PC-3 (cell line): ENCODE results near the gene HUNK. TPM values are rescaled to one million over a fixed set of nuclear protein-coding genes. Genes with fewer than 3 reads are reported as not detected.

Source experiments
- ATAC-seq: fragments of 200-7000 bp; cut with Tn5 transposase; 2 replicates; pipeline ENCODE4 v1.9.1; 2020; ENCODE audit warnings: mild to moderate bottlenecking, moderate library complexity
- BruUV-seq: library from RNA; stranded (reverse); fragments of 400-500 nt; replicated peaks from 2 replicates; lab custom pipeline; 2021; lab: Mats Ljungman, UMichigan
- CTCF ChIA-PET: fragments of 300-600 bp; sonication (Branson Sonifier 250); formaldehyde crosslinking; loops from one replicate; lab custom pipeline; 2022; ENCODE audit warnings: antibody characterized with exemption; lab: Charles Lee
- POLR2A ChIA-PET: fragments of 300-600 bp; sonication (Branson Sonifier 250); formaldehyde crosslinking; loops from one replicate; lab custom pipeline; 2022; ENCODE audit warnings: antibody characterized with exemption; ENCODE audit not compliant: unreplicated experiment; lab: Charles Lee
- DNase-seq: peaks from one replicate; pipeline ENCODE4 v3.0.0-alpha.2; 2015
- H2AFZ ChIP-seq: fragments of 300-600 bp; sonication (generic); 2 replicates; pipeline ENCODE4 v1.6.0; 2016; ENCODE audit warnings: antibody characterized with exemption, low read length
- H3F3A ChIP-seq: fragments of 300-600 bp; sonication (generic); one replicate; pipeline ENCODE4 v1.6.0; 2017; ENCODE audit warnings: antibody characterized with exemption, low read length, control low read depth, mild to moderate bottlenecking; ENCODE audit not compliant: unreplicated experiment
- H3K27ac ChIP-seq: fragments of 300-600 bp; sonication (generic); 2 replicates; pipeline ENCODE4 v1.5.1; 2016; ENCODE audit warnings: mild to moderate bottlenecking, low read length
- H3K27me3 ChIP-seq: fragments of 300-600 bp; sonication (generic); 2 replicates; pipeline ENCODE4 v1.6.1; 2016; ENCODE audit warnings: low read length, mixed read lengths
- H3K36me3 ChIP-seq: fragments of 300-600 bp; sonication (generic); 2 replicates; pipeline ENCODE4 v1.6.1; 2016; ENCODE audit warnings: low read depth, mixed run types, low read length, mixed read lengths
- H3K4me1 ChIP-seq: fragments of 300-600 bp; sonication (generic); 2 replicates; pipeline ENCODE4 v1.5.1; 2016; ENCODE audit warnings: low read length; ENCODE audit not compliant: insufficient read depth
- H3K4me2 ChIP-seq: fragments of 300-600 bp; sonication (generic); 2 replicates; pipeline ENCODE4 v1.6.0; 2016; ENCODE audit warnings: low read length
- H3K4me3 ChIP-seq: fragments of 300-600 bp; sonication (generic); 2 replicates; pipeline ENCODE4 v1.5.1; 2016; ENCODE audit warnings: mild to moderate bottlenecking, low read length, mixed read lengths
- H3K79me2 ChIP-seq: fragments of 300-600 bp; sonication (generic); 2 replicates; pipeline ENCODE4 v1.6.1; 2017; ENCODE audit warnings: low read length, mixed read lengths
- H3K9ac ChIP-seq: fragments of 300-600 bp; sonication (generic); 2 replicates; pipeline ENCODE4 v1.6.0; 2016; ENCODE audit warnings: mild to moderate bottlenecking, low read length
- H3K9me2 ChIP-seq: fragments of 300-600 bp; sonication (generic); replicated peaks from 2 replicates; pipeline ENCODE4 v1.6.1; 2016; ENCODE audit warnings: mixed run types, low read length, mixed read lengths
- H3K9me3 ChIP-seq: fragments of 300-600 bp; sonication (generic); 2 replicates; pipeline ENCODE4 v1.6.1; 2016; ENCODE audit warnings: low read length, mixed read lengths
- H4K20me1 ChIP-seq: fragments of 300-600 bp; sonication (generic); 2 replicates; pipeline ENCODE4 v1.6.1; 2016; ENCODE audit warnings: low read length, mixed read lengths
- EZH2 ChIP-seq: fragments of 300-600 bp; sonication (generic); IDR thresholded peaks from one replicate; pipeline ENCODE4 v1.6.1; 2017; ENCODE audit warnings: antibody characterized with exemption, mild to moderate bottlenecking, low read length; ENCODE audit not compliant: unreplicated experiment
- EZH2phosphoT487 ChIP-seq: fragments of 300-600 bp; sonication (generic); IDR thresholded peaks from 2 replicates; pipeline ENCODE4 v1.6.1; 2018; ENCODE audit warnings: mild to moderate bottlenecking, antibody characterized with exemption, low read length, borderline replicate concordance
- intact Hi-C: fragments of 100-400 bp; cut with micrococcal nuclease; formaldehyde crosslinking; loops from 2 replicates; pipeline ENCODE4 v1.9.0; 2023
- total RNA-seq: library from RNA; depleted of rRNA; stranded (reverse); fragments of >200 nt; gene quantifications from 2 replicates; pipeline ENCODE4 v1.2.3, GENCODE V29; 2014
- TF ChIP-seq, protein P1 (sequence below): fragments of 300-600 bp; sonication (generic); conservative IDR thresholded peaks from 2 replicates; pipeline ENCODE4 v1.5.1; 2017; ENCODE audit warnings: antibody characterized with exemption, low read depth, mild to moderate bottlenecking, low read length

The HUNK gene
- total RNA-seq, 1 experiment from 2014 or later: not detected

- TF ChIP-seq, protein P1, sequence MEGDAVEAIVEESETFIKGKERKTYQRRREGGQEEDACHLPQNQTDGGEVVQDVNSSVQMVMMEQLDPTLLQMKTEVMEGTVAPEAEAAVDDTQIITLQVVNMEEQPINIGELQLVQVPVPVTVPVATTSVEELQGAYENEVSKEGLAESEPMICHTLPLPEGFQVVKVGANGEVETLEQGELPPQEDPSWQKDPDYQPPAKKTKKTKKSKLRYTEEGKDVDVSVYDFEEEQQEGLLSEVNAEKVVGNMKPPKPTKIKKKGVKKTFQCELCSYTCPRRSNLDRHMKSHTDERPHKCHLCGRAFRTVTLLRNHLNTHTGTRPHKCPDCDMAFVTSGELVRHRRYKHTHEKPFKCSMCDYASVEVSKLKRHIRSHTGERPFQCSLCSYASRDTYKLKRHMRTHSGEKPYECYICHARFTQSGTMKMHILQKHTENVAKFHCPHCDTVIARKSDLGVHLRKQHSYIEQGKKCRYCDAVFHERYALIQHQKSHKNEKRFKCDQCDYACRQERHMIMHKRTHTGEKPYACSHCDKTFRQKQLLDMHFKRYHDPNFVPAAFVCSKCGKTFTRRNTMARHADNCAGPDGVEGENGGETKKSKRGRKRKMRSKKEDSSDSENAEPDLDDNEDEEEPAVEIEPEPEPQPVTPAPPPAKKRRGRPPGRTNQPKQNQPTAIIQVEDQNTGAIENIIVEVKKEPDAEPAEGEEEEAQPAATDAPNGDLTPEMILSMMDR: no peak
- TF ChIP-seq EZH2phosphoT487 (no peak), EZH2 (no peak)
- intact Hi-C loops: no loop called here
- BruUV-seq: no TSS peak
- H3K4me1 ChIP-seq: no peaks in the 10 kb centered on the region
- ATAC-seq: no peak
- ChIA-PET POLR2A (no interaction called here), CTCF (no interaction called here)
- H3K27ac ChIP-seq: no peak overlapping the region
- no peaks in the 10 kb centered on the region for H4K20me1 ChIP-seq
- no peaks in the 10 kb centered on the region for H3F3A ChIP-seq
- no peaks in the 10 kb centered on the region for H3K9me3 ChIP-seq
- no peak overlapping the region for H3K4me3 ChIP-seq
- no peak overlapping the region for H3K9ac ChIP-seq
- H3K36me3 ChIP-seq: no peaks in the 10 kb centered on the region
- no peaks in the 10 kb centered on the region for H3K9me2 ChIP-seq
- H3K79me2 ChIP-seq: no peaks in the 10 kb centered on the region
- H2AFZ ChIP-seq: no peak overlapping the region
- peaks cover 40% of the 10 kb centered on the region for H3K27me3 ChIP-seq
- H3K4me2 ChIP-seq: no peak overlapping the region
- no peak for DNase-seq
Measured at GRCh38 chr21:31929548-31929947, 56.7 kb downstream of the HUNK start.

DNA sequence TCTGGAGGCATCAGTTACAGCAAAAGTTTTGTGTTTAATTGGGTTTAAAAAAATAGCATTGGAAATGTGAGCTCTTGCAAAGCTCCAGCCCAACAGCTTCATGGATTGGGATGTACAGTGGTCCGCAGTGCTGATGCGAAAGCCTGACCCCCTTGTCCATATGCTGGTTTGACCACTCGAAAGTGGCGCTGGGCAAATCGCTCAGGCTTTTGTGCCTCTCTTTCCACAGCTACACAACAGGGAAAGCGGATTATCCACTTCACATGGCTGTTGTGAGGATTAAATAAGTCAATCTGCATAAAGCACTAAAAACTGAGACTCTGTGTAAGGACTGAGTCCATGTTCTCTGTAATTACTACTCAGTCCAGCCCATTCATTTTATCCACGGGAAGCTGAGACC lies 57.2 kb downstream of the HUNK start:
- no peak overlapping the region for H2AFZ ChIP-seq
- no TSS peak for BruUV-seq
- DNase-seq (no peak), ATAC-seq (no peak)
- H3K9ac ChIP-seq: no peak overlapping the region
- H3K27me3 ChIP-seq: peaks cover 44% of the 10 kb centered on the region
- H3K27ac ChIP-seq: no peak overlapping the region
- no peaks in the 10 kb centered on the region for H3K4me1 ChIP-seq
- H3K36me3 ChIP-seq: no peaks in the 10 kb centered on the region
- H3K9me3 ChIP-seq: no peaks in the 10 kb centered on the region
- H4K20me1 ChIP-seq: no peaks in the 10 kb centered on the region
- intact Hi-C loops: no loop called here
- no peaks in the 10 kb centered on the region for H3K9me2 ChIP-seq
- no peaks in the 10 kb centered on the region for H3F3A ChIP-seq
- TF ChIP-seq EZH2 (no peak), EZH2phosphoT487 (no peak)
- TF ChIP-seq, protein P1: no peak
- ChIA-PET POLR2A (no interaction called here), CTCF (no interaction called here)
- H3K4me2 ChIP-seq: no peak overlapping the region
- H3K4me3 ChIP-seq: no peak overlapping the region
- no peaks in the 10 kb centered on the region for H3K79me2 ChIP-seq

GRCh38 chr21:31931644-31932469 lies 59.0 kb downstream of the HUNK start:
- Histone ChIP-seq H3K27ac (no peak overlapping the region), H3K9ac (no peak overlapping the region), H2AFZ (no peak overlapping the region), H3K4me2 (no peak overlapping the region), H3K36me3 (no peaks in the 10 kb centered on the region), H3F3A (no peaks in the 10 kb centered on the region), H3K9me2 (no peaks in the 10 kb centered on the region), H3K79me2 (no peaks in the 10 kb centered on the region), H3K27me3 (peaks cover 54% of the 10 kb centered on the region), H3K4me1 (no peaks in the 10 kb centered on the region), H3K4me3 (no peak overlapping the region), H3K9me3 (no peaks in the 10 kb centered on the region), H4K20me1 (no peaks in the 10 kb centered on the region)
- ChIA-PET CTCF (no interaction called here), POLR2A (no interaction called here)
- TF ChIP-seq EZH2: no peak
- TF ChIP-seq EZH2phosphoT487: no peak
- ATAC-seq (no peak), DNase-seq (no peak)
- BruUV-seq: no TSS peak
- intact Hi-C loops: no loop called here
